ENCODE data around the gene XRCC3.
"Not testable (repeated sequence)": the region's sequence is repeated elsewhere in the genome, so short reads cannot be mapped to it uniquely, and the experiment has no call there.

The XRCC3 gene

GRCh38 chr14:103663506-103663905, 51.7 kb downstream of the XRCC3 start:
- no peak for DNase-seq (ENCODE audit: low read depth)

- no peak for DNase-seq (ENCODE audit: low read depth)
These were observed 52.7 kb downstream of the XRCC3 start for GRCh38 chr14:103662591-103662990.

- no peak for DNase-seq (ENCODE audit: low read depth)
These were observed 53.2 kb downstream of the XRCC3 start for GRCh38 chr14:103662029-103662428.

- DNase-seq (ENCODE audit: low read depth) = no peak
These were observed 55.6 kb downstream of the XRCC3 start for GRCh38 chr14:103659631-103660030.

GRCh38 chr14:103657471-103657870, 57.8 kb downstream of the XRCC3 start:
- DNase-seq (ENCODE audit: low read depth) = peak; percentile 56

GRCh38 chr14:103656756-103657133, 58.5 kb downstream of the XRCC3 start:
- DNase-seq (ENCODE audit: low read depth) = no peak

GRCh38 chr14:103656031-103656755, 59.1 kb downstream of the XRCC3 start:
- DNase-seq (ENCODE audit: low read depth) = no peak

GRCh38 chr14:103654619-103655018, 60.6 kb downstream of the XRCC3 start:
- no peak for DNase-seq (ENCODE audit: low read depth)

- DNase-seq (ENCODE audit: low read depth) = no peak
These were observed 61.4 kb downstream of the XRCC3 start for GRCh38 chr14:103653805-103654204.

- DNase-seq (ENCODE audit: low read depth) = not testable (repeated sequence)
These were observed 61.9 kb downstream of the XRCC3 start for GRCh38 chr14:103653336-103653735.

GRCh38 chr14:103652806-103653205, 62.4 kb downstream of the XRCC3 start:
- no peak for DNase-seq (ENCODE audit: low read depth)

- no peak for DNase-seq (ENCODE audit: low read depth)
These were observed 63.7 kb downstream of the XRCC3 start for GRCh38 chr14:103651585-103651984.

- DNase-seq (ENCODE audit: low read depth) = no peak
These were observed 65.0 kb downstream of the XRCC3 start for GRCh38 chr14:103650213-103650612.

- DNase-seq (ENCODE audit: low read depth) = no peak
These were observed 66.2 kb downstream of the XRCC3 start for GRCh38 chr14:103649001-103649400.

All from non-pigmented ciliary epithelial cell (primary cell).